T-cell (primary cell): Measurements from ENCODE around the gene BPI. TPM values are rescaled to one million over a fixed set of nuclear protein-coding genes. Genes with fewer than 3 reads are reported as not detected.

Source experiments
- ATAC-seq, 4 experiments: fragments of 200-7000 bp in 3 of 4; fragments of 150-1000 bp in 1 of 4; cut with Tn5 transposase; replicated peaks in 1 of 4; 1 replicate in 3 of 4; 2 replicates in 1 of 4; pipeline ENCODE4 v1.10.0; 2021; ENCODE audit warnings: moderate library complexity in 3 of 4, mild to moderate bottlenecking in 2 of 4, moderate number of reproducible peaks in 1 of 4
- CTCF ChIA-PET, 2 donors: fragments of 300-600 bp; sonication (Branson Sonifier 250); formaldehyde crosslinking; loops; one replicate each; lab custom pipeline; 2022; ENCODE audit warnings: antibody characterized with exemption in 2 of 2; lab: Charles Lee
- POLR2A ChIA-PET, 2 donors: fragments of 300-600 bp; sonication (Branson Sonifier 250); formaldehyde crosslinking; loops; one replicate each; lab custom pipeline; 2022; ENCODE audit warnings: antibody characterized with exemption in 2 of 2; lab: Charles Lee
- DNase-seq, 35 experiments: peaks; one replicate each; pipeline versions ENCODE4 v3.0.0 to v3.0.0-alpha.2; 2013 to 2023
- H3K27ac ChIP-seq: one replicate; pipeline ENCODE4 v1.5.1; 2013; ENCODE audit warnings: low read length
- H3K27me3 ChIP-seq, 2 experiments: replicated peaks in 1 of 2; 1 replicate in 1 of 2; 2 replicates in 1 of 2; pipeline versions ENCODE4 v1.6.1 to v1.7.0; 2013; ENCODE audit warnings: low read length in 1 of 2, mixed read lengths in 1 of 2; ENCODE audit not compliant: control insufficient read depth in 2 of 2, insufficient read depth in 2 of 2; ENCODE audit errors: extremely low read depth in 1 of 2
- H3K36me3 ChIP-seq, 2 donors: 1 replicate in 1 of 2; 2 replicates in 1 of 2; pipeline versions ENCODE4 v1.6.1 to v1.7.0; 2013; ENCODE audit warnings: low read length in 1 of 2; ENCODE audit not compliant: control insufficient read depth in 2 of 2, insufficient read depth in 1 of 2; ENCODE audit errors: extremely low read depth in 1 of 2
- H3K4me1 ChIP-seq, 2 experiments: 1 replicate in 1 of 2; 2 replicates in 1 of 2; pipeline versions ENCODE4 v1.6.1 to v1.7.0; 2013; ENCODE audit warnings: low read length in 2 of 2, mixed read lengths in 1 of 2; ENCODE audit not compliant: insufficient read depth in 2 of 2, control insufficient read depth in 1 of 2; ENCODE audit errors: extremely low read depth in 1 of 2
- H3K4me3 ChIP-seq, 2 donors: 1 replicate in 1 of 2; 2 replicates in 1 of 2; pipeline versions ENCODE4 v1.5.1 to v1.7.0; 2013; ENCODE audit warnings: mild to moderate bottlenecking in 2 of 2, low read length in 1 of 2, moderate library complexity in 1 of 2; ENCODE audit not compliant: control insufficient read depth in 1 of 2; ENCODE audit errors: extremely low read depth in 1 of 2
- H3K9me3 ChIP-seq: 2 replicates; pipeline ENCODE4 v1.7.0; 2013
- H3K27ac Mint-ChIP-seq, 2 donors: one replicate each; pipeline ENCODE4 v1.8.0; 2020 to 2021; ENCODE audit warnings: mild to moderate bottlenecking in 2 of 2, mixed read lengths in 2 of 2
- H3K27me3 Mint-ChIP-seq, 2 donors: one replicate each; pipeline ENCODE4 v1.8.0; 2021 to 2022; ENCODE audit warnings: mixed read lengths in 2 of 2
- H3K36me3 Mint-ChIP-seq: one replicate; pipeline ENCODE4 v1.8.0; 2021; ENCODE audit warnings: mixed read lengths
- H3K4me1 Mint-ChIP-seq, 3 donors: one replicate each; pipeline ENCODE4 v1.8.0; 2020 to 2022; ENCODE audit warnings: mixed read lengths in 3 of 3, mild to moderate bottlenecking in 1 of 3
- H3K4me3 Mint-ChIP-seq, 3 donors: one replicate each; pipeline ENCODE4 v1.8.0; 2020 to 2022; ENCODE audit warnings: mild to moderate bottlenecking in 3 of 3, mixed read lengths in 3 of 3, moderate library complexity in 3 of 3
- H3K9me3 Mint-ChIP-seq, 3 donors: one replicate each; pipeline ENCODE4 v1.8.0; 2020 to 2022; ENCODE audit warnings: mixed read lengths in 3 of 3
- WGBS: methylation state at CpG from one replicate; pipeline ENCODE4 v1.1.5; 2013; ENCODE audit warnings: missing lambda C conversion rate; ENCODE audit not compliant: insufficient coverage; 5-methylcytosine and 5-hydroxymethylcytosine counted together
- total RNA-seq, 35 experiments: library from RNA in 6 of 35; stranded (reverse) in 6 of 35; fragments of 120-200 nt in 1 of 35; gene quantifications; one replicate each; pipeline versions ENCODE4 v1.2.1 to v1.2.4 and lab custom pipeline; 2013 to 2026

The BPI gene
- total RNA-seq, 5 donors from 2014 or later (not counting 1 experiment from before 2014, with no cell fraction given): not detected

DNA sequence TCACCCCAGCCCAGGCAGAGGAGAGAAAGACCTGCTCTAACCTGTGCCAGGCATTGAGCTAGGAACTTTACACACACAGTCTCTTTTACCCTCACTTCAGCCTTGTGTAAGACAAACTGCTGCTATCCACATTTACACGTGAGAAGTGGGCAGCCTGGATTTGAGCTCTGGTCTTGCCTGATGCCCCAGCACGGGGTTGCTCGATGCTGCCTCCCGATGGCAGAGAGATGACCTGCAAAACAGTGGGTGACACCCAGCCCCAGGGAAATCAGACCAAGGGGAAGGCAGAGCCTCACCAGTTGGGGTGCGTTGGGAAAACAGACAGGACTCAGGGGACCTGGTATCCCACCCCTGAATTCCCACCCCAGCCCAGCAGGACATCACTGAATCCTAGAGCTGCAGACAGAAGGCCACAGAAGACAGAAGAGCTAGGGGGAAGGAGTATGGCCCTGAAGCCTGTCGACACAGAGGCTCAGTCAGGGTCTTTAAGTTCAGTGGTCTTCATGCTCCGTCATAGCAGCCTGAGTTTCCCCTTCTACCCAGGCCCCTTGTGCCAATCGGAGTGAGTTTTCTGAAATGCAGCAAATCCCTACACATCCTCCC is 990 bp downstream of the BPI start:
- H3K27ac ChIP-seq: no peak overlapping the region
- H3K4me3 ChIP-seq: no peak overlapping the region
- DNase-seq (peak in 4 of 35 experiments; percentile 6 to 22 (median 10)), ATAC-seq (no peak)
- CTCF ChIA-PET: interaction anchor here (0.6 to 0.7 kb wide), 2 partner anchors 749 to 870 kb away, joined by 4 to 12 read pairs; no protein-coding TSS in a partner anchor
- Mint-ChIP-seq H3K27me3 (peaks cover 54 to 62% of the 10 kb centered on the region in 2 donors), H3K4me3 (no peak overlapping the region), H3K27ac (no peak overlapping the region), H3K4me1 (peaks cover 10 to 20% (median 15%) of the 10 kb centered on the region in 3 donors), H3K9me3 (no peaks in the 10 kb centered on the region), H3K36me3 (no peaks in the 10 kb centered on the region)
- peaks cover 0 to 60% of the 10 kb centered on the region in 2 experiments for H3K27me3 ChIP-seq
- 40% methylated on average over 7 of the region's 8 CpGs for WGBS
- no peaks in the 10 kb centered on the region for H3K9me3 ChIP-seq
- H3K4me1 ChIP-seq: peaks cover 0 to 7% of the 10 kb centered on the region in 2 experiments
- POLR2A ChIA-PET: no interaction called here
- H3K36me3 ChIP-seq: no peaks in the 10 kb centered on the region

DNA sequence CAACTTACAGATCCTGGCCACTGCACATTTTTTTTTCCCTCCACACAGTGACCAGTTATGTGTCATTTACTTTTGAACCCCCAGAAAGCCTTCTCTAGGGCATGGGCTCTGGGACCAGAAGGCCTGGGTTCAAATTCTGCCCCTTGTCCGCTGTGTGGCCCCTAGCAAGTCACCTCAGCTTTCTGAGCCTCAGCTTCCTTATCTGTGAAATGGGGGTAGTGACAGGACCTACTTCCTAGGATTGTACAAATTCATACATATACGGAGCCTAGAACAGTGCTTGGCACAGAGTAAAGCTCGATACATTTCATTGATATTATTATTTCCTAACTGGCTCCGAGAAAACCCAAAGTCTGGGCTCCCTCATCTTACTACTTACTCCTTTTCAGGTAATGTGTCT is 1.6 kb downstream of the BPI start:
- H3K36me3 ChIP-seq: no peaks in the 10 kb centered on the region
- Mint-ChIP-seq H3K36me3 (no peaks in the 10 kb centered on the region), H3K4me1 (peaks cover 10 to 20% (median 15%) of the 10 kb centered on the region in 3 donors), H3K4me3 (no peak overlapping the region), H3K27ac (no peak overlapping the region), H3K27me3 (peaks cover 56 to 66% of the 10 kb centered on the region in 2 donors), H3K9me3 (no peaks in the 10 kb centered on the region)
- peaks cover 0 to 7% of the 10 kb centered on the region in 2 experiments for H3K4me1 ChIP-seq
- no peaks in the 10 kb centered on the region for H3K9me3 ChIP-seq
- DNase-seq: no peak
- no peak for ATAC-seq
- ChIA-PET CTCF (interaction anchor here (0.5 to 0.7 kb wide), 3 partner anchors 47 to 871 kb away, joined by 4 to 12 read pairs (median 8); no protein-coding TSS in a partner anchor), POLR2A (no interaction called here)
- peaks cover 0 to 61% of the 10 kb centered on the region in 2 experiments for H3K27me3 ChIP-seq
- no peak overlapping the region for H3K4me3 ChIP-seq
- no peak overlapping the region for H3K27ac ChIP-seq
- no CpG with 5 or more reads among the region's 4 CpGs for WGBS

DNA sequence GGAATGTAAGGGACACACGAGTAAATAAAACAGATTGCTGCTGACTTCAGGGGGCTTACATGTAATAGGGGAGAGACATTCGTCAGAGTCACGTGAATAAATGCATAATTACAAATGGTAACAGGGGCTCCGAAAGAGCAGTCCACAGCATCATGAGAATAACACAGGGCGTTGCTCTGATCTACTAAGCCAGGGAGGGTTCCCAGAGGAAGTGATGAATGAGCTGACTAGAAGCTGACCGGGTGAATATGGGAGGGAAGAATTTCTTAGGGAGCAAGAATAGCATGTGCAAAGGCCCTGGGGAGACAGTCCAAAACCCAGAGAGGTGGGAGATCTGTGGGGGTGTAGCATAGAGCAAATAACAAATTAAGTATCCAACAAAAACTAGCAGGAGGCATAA is 2.4 kb downstream of the BPI start:
- POLR2A ChIA-PET: no interaction called here
- CTCF ChIA-PET: no interaction called here
- Histone ChIP-seq H3K27me3 (peaks cover 0 to 61% of the 10 kb centered on the region in 2 experiments), H3K36me3 (no peaks in the 10 kb centered on the region), H3K9me3 (no peaks in the 10 kb centered on the region), H3K27ac (no peak overlapping the region), H3K4me1 (peaks cover 0 to 7% of the 10 kb centered on the region in 2 experiments), H3K4me3 (no peak overlapping the region)
- H3K27ac Mint-ChIP-seq: no peak overlapping the region
- 60% methylated on average over 2 of the region's 6 CpGs for WGBS
- DNase-seq: no peak
- H3K4me3 Mint-ChIP-seq: no peak overlapping the region
- no peak for ATAC-seq
- H3K4me1 Mint-ChIP-seq: peaks cover 10 to 20% (median 15%) of the 10 kb centered on the region in 3 donors
- H3K9me3 Mint-ChIP-seq: no peaks in the 10 kb centered on the region
- no peaks in the 10 kb centered on the region for H3K36me3 Mint-ChIP-seq
- H3K27me3 Mint-ChIP-seq: peaks cover 59 to 66% of the 10 kb centered on the region in 2 donors

DNA sequence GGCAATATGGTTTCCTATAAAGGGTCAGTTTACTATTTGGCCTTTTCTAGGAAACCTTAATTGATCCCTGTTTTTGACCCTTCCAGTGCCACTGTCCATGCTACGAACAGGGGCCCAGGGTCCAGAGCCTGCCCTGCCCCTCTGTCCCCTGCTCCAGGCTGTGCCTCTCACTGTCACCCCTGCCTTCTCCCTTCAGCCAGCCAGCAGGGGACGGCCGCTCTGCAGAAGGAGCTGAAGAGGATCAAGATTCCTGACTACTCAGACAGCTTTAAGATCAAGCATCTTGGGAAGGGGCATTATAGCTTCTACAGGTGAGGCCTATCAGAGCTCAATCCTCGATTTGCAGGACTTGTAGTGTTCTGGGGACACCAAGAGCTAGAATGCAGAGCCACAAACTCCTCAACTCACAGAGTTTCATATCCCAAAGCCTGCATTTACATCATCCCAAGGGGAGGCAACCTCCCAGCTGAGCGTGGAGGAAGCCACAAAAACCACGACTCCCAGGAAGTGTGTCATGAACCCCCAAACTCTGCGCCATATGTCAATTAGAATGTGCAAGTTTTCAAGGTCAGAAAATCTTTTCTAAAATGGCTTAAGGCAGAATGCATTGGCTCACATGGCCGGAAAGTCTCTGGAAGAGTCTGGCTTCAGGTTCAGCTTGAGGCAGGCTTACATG is 3.6 kb downstream of the BPI start:
- H3K9me3 Mint-ChIP-seq: no peaks in the 10 kb centered on the region
- H3K27me3 Mint-ChIP-seq: peaks cover 52 to 58% of the 10 kb centered on the region in 2 donors
- H3K4me1 Mint-ChIP-seq: peaks cover 10 to 20% (median 15%) of the 10 kb centered on the region in 3 donors
- no peak overlapping the region for H3K4me3 ChIP-seq
- H3K27ac Mint-ChIP-seq: no peak overlapping the region
- no peaks in the 10 kb centered on the region for H3K36me3 Mint-ChIP-seq
- H3K27me3 ChIP-seq: peaks cover 0 to 60% of the 10 kb centered on the region in 2 experiments
- no peaks in the 10 kb centered on the region for H3K9me3 ChIP-seq
- no peak overlapping the region for H3K27ac ChIP-seq
- no peaks in the 10 kb centered on the region for H3K36me3 ChIP-seq
- DNase-seq: no peak
- H3K4me3 Mint-ChIP-seq: no peak overlapping the region
- 65% methylated on average over 4 of the region's 8 CpGs for WGBS
- H3K4me1 ChIP-seq: peaks cover 0 to 7% of the 10 kb centered on the region in 2 experiments
- ChIA-PET POLR2A (no interaction called here), CTCF (no interaction called here)
- no peak for ATAC-seq

DNA sequence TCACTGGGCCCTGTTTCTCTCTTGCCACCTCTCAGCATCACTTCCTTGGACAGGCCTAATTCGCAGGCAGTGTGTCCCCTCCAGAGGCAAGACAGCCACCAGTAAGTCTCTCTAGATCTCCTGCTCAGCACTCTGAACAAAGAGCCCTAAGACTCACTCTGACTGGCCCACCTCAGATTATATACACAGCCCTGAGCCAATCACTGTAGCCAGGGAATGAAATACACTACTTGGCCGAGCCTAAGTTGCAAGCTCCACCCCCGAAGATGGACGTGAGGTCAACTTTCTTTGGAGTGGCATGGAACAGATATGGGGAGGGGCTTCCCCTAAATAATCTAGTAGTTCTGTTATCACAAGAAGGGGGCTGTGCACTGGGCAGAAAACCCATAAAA is 4.1 kb downstream of the BPI start:
- H3K36me3 Mint-ChIP-seq: no peaks in the 10 kb centered on the region
- ATAC-seq (no peak), DNase-seq (no peak)
- no peak overlapping the region for H3K4me3 ChIP-seq
- no peaks in the 10 kb centered on the region for H3K36me3 ChIP-seq
- ChIA-PET POLR2A (no interaction called here), CTCF (no interaction called here)
- 40% methylated on average over 1 of the region's 4 CpGs for WGBS
- H3K9me3 Mint-ChIP-seq: no peaks in the 10 kb centered on the region
- H3K4me1 ChIP-seq: peaks cover 0 to 7% of the 10 kb centered on the region in 2 experiments
- H3K27ac Mint-ChIP-seq: no peak overlapping the region
- H3K27ac ChIP-seq: no peak overlapping the region
- peaks cover 10 to 18% (median 15%) of the 10 kb centered on the region in 3 donors for H3K4me1 Mint-ChIP-seq
- H3K9me3 ChIP-seq: no peaks in the 10 kb centered on the region
- H3K27me3 Mint-ChIP-seq: peaks cover 47 to 55% of the 10 kb centered on the region in 2 donors
- H3K27me3 ChIP-seq: peaks cover 0 to 56% of the 10 kb centered on the region in 2 experiments
- H3K4me3 Mint-ChIP-seq: no peak overlapping the region

DNA sequence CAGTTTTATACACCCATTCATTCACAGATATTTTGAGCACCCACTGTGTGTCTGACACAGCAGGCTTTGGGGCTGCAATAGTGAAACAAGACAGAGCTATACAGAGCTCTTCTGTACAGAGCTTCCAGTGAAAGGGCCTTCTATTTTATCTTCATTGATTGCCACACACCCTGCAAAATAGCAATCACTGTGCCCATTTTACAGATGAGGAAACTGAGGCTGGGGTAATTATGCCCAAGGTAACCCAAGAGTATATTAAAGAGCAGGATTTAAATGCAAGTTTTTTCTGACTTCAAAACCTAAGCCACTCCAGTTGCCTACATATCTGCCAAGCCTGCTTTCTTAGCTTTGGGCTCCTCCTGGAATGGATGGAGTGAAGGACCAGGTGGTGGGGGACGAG is 4.5 kb downstream of the BPI start:
- POLR2A ChIA-PET: no interaction called here
- H3K9me3 Mint-ChIP-seq: no peaks in the 10 kb centered on the region
- H3K27me3 Mint-ChIP-seq: peaks cover 43 to 50% of the 10 kb centered on the region in 2 donors

More for the DNA sequence above, 4.5 kb downstream of the BPI start:
- Histone ChIP-seq H3K27me3 (peaks cover 0 to 56% of the 10 kb centered on the region in 2 experiments), H3K4me3 (no peak overlapping the region), H3K4me1 (peaks cover 0 to 7% of the 10 kb centered on the region in 2 experiments), H3K27ac (no peak overlapping the region), H3K36me3 (no peaks in the 10 kb centered on the region), H3K9me3 (no peaks in the 10 kb centered on the region)
- Mint-ChIP-seq H3K36me3 (no peaks in the 10 kb centered on the region), H3K27ac (no peak overlapping the region), H3K4me3 (no peak overlapping the region), H3K4me1 (peaks cover 10 to 14% (median 11%) of the 10 kb centered on the region in 3 donors)
- no peak for ATAC-seq
- CTCF ChIA-PET: no interaction called here
- no CpG with 5 or more reads among the region's 1 CpG for WGBS
- no peak for DNase-seq
